Occipital lobe (tissue), 2 donors: Measurements from ENCODE around the gene NSMCE1. TPM values are rescaled to one million over a fixed set of nuclear protein-coding genes. Genes with fewer than 3 reads are reported as not detected.

Source experiments
- DNase-seq: peaks from one replicate; lab custom pipeline; 2025; lab: John Stamatoyannopoulos, UW
- total RNA-seq: library from RNA; depleted of rRNA; stranded (reverse); fragments of >200 nt; gene quantifications from one replicate; pipeline ENCODE4 v1.2.3, GENCODE V29; 2014

Gene NSMCE1
- total RNA-seq, 1 donor from 2014 or later, result 26.4 TPM

DNA sequence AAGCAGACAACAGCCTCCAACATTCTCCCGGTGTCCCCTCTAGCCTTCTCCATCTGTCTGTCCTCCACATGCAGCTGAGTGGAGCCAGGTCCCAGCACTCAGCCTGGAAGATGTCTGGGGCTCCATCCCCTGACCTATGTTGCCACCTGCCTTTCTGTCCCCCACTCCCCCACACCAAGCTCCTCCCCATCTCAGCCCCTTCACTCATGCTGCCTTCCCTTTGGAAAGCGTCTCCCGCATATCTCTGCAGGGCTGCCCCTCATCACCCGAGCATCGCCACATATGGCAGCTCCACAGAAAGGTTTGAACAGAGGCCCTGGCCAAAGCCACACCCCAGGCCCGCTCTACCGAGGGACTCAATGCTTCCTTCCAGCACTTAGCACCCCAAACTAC, 24.2 kb downstream of the NSMCE1 start:
- DNase-seq, result no peak

- no peak for DNase-seq
These were observed 24.7 kb downstream of the NSMCE1 start for GRCh38 chr16:27243725-27244362.

GRCh38 chr16:27242868-27243590, 25.5 kb downstream of the NSMCE1 start:
- DNase-seq, result no peak

DNA sequence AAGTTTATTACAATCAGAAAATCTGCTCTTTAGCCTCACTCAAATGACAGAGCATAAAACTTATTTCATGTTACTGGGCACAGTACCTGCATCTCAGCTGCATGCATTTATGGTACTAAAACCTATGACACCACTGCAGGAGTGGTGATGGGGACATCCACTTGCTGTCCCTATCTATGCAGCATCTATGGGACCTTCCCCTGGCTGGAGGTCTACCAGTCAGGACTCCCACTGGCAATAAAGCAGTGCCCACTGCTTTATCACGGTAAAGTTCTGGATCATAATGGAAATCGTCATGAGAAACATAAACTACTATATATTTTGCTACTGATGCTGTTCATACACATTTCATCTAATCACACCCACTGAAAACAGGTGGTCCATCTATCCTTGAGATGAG, 26.2 kb downstream of the NSMCE1 start:
- no peak for DNase-seq

- DNase-seq, result no peak
These were observed 26.9 kb downstream of the NSMCE1 start for GRCh38 chr16:27241658-27242057.

- DNase-seq, result no peak
These were observed 27.5 kb downstream of the NSMCE1 start for GRCh38 chr16:27240948-27241531.

- DNase-seq, result no peak
These were observed 28.5 kb downstream of the NSMCE1 start for GRCh38 chr16:27239906-27240655.

- DNase-seq, result no peak
These were observed 29.5 kb downstream of the NSMCE1 start for GRCh38 chr16:27239026-27239425.

GRCh38 chr16:27238591-27238990, 30.0 kb downstream of the NSMCE1 start:
- DNase-seq, result no peak

DNA sequence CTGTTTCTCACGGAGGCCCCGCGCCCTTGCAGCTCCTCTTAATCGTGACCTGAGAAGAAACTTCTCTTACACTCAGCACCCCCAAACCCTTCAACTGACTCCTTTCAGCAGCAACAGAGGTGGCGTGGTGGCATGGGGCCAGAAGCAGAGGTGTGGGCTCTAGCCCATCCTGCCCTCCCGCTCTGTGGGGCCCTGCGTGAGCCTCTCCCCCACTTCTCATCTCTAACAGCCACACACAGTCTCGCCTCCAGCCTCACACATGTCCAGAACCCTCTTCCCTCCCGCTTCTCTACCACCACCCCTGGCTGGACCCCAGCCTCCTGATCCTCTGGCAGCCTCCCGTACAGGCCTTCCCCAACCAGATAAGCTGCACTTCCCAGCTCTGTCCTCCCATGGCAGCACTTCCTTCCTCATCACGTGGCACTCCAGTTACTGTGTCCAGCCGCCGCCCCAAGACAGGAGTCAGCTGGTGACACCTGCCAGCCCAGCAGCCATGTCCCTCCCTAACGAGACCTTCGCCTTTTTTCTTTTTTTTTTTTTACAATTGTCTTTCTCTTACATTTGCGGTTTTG, 30.5 kb downstream of the NSMCE1 start:
- no peak for DNase-seq

DNA sequence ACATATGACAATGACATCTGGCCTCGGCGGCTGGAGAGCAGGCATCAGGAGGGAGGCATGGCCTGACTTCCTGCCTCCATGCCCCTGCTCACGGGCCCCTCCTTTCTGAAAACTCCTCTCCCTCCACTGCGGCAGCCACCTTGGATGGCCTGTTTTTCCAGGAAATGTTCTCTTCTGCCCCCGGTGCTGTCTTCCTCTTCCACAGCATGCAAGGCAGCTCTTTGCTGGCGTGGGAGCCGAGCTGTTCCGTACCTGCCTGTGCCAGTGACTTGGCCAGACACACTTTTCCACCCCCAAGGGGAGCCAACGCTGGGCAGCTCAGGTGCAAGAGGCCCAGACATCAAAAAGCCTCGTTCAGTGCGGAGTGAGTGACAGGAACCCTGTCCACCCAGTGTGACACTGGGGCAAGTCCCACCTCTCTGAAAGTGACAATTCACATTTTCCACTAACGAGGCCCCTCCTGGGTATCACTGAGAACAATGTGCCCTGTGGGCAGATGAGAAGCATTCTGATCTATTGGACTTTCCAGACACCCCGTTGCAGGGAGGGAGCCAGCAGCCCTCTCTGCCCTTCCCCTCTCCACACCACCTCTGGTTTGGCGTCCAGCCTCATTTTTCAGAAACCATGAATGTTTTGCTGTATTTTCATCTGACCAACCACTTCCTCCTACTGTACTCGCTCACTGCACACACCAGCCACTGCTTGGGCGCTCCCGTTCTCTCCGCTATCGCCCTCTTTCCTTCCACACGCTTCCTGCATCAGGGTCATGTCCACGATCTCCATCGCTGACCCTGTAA, 31.2 kb downstream of the NSMCE1 start:
- no peak for DNase-seq

GRCh38 chr16:27236635-27237218, 31.8 kb downstream of the NSMCE1 start:
- DNase-seq, result no peak

DNA sequence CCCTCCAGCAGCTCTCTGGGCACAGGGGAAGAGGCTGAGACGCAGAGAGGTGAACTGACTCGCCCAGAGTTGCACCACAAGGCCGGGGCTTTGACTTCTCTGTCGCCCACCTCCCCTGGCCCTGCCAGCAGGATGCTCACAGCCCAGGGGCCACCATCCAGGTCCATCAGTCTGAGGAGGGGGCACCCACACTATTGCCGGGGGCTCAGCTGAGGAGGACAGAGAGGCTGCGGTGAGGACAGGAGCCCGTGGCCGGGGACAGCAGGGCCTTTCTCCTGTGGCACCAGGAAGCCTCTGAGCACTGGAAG, 32.7 kb downstream of the NSMCE1 start:
- no peak for DNase-seq

DNA sequence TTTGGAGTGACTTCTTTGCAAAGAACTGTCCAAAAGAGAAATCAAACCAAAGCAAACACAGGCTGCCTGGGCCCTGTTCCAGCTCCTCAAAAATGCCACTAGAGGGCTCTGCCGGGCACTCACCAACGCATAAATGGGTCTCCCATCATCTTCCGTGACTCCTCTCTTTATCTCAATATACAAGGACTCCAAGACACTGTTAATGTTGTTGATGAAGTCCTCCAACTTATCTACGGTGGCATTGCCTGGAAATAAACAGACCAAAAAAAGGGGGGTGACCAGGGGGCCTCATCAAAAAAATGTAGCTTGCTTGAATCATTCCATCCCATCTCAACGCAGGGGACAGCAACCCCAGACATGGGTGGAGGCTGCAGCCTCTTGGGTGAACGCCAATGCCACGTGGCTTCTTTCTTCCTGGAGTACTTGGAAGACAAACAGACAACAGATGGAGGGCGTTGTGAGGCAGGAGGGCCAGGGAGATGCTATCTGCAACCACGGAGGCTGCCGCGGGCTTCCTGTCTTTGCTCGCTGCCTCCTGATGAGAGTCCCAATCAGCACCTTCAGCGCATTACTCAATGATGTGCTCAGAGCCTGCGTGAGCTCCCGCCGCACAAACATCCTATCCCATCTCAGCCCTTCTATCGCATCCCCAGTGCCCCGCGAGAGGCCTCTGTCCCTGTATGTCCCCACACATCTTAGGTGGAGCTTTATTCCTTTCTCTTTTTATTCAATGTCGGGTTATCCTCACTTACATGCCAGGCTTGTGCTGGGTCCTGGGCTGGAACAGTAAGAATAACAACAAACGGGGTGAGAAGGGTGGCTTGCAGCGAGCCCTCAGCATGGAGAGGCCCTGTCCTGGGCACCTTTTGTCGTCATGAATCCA, 33.3 kb downstream of the NSMCE1 start:
- DNase-seq, result peak; percentile 44

DNA sequence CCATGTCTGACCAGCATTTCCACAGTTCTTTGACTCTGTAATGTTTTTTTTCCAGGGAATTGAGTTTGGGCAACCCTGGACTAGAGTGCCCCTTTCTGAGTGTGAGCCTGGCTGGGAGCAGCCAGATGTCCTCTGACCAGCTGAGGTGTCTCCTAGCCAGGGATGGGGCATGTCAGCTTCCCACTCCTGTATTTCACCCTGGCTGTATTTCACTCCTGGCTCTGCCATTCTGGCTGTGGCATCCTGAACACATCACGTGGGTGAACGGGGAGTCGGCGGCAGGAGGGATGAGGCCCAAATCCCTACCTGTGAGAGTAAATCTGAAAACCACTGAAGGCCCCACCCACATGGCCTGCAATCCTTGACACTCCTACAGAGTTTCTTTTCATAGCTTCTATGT, 34.0 kb downstream of the NSMCE1 start:
- DNase-seq, result no peak

DNA sequence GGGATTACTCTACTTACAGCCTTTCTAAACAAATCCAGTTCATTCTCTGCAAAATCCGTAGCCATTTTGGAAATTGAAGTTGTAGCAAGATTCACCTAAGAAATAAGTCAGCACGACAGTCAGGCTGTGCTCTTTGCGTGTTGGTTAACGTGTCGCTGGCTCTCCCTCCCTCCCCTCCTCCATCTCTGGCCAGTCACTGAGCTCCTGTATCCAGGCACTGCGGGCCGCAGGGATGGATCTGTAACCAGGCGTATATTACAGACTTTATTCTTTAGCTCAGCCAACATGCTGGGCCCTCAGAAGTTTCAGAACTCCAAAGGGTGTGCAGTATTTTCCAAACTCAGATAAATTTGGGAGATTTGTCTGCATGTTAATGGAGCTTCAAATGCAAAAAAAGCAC, 34.4 kb downstream of the NSMCE1 start:
- DNase-seq, result no peak

- DNase-seq, result no peak
These were observed 34.8 kb downstream of the NSMCE1 start for GRCh38 chr16:27233731-27234130.

GRCh38 chr16:27232901-27233625, 35.5 kb downstream of the NSMCE1 start:
- no peak for DNase-seq
